A549 (cell line): ENCODE results near the gene RPS6KA2.

Experiments used
- CEBPB ChIP-seq, 2 experiments: fragments of >200 bp in 1 of 2; sonication (Bioruptor Twin) in 1 of 2; formaldehyde crosslinking in 1 of 2; IDR thresholded peaks; 2 replicates each; pipeline ENCODE4 v1.6.1; 2012 to 2016
- CHD4 ChIP-seq: fragments of 200-600 bp; sonication (generic); IDR thresholded peaks from 2 replicates; pipeline ENCODE4 v1.6.1; 2016; ENCODE audit warnings: antibody characterized with exemption, mild to moderate bottlenecking, borderline replicate concordance
- HOXA7 ChIP-seq: fragments of 250-450 bp; sonication (Bioruptor Pico); IDR thresholded peaks from 2 replicates; pipeline ENCODE4 v1.5.0; 2020; ENCODE audit warnings: mild to moderate bottlenecking, moderate library complexity
- HOXB13 ChIP-seq: fragments of 250-450 bp; sonication (Bioruptor Pico); IDR thresholded peaks from 2 replicates; pipeline ENCODE4 v1.5.0; 2020; ENCODE audit warnings: low read depth, mild to moderate bottlenecking, moderate library complexity
- KDM5A ChIP-seq: fragments of 200-600 bp; sonication (generic); IDR thresholded peaks from 2 replicates; pipeline ENCODE4 v1.6.1; 2016; ENCODE audit warnings: antibody characterized with exemption, mild to moderate bottlenecking
- MAFK ChIP-seq: fragments of 450-650 bp; IDR thresholded peaks from 2 replicates; pipeline ENCODE4 v1.6.1; 2014; ENCODE audit not compliant: partially characterized antibody
- RAD21 ChIP-seq, 2 experiments: fragments of >200 bp in 1 of 2; sonication (Bioruptor Twin) in 1 of 2; formaldehyde crosslinking in 1 of 2; IDR thresholded peaks in 1 of 2; conservative IDR thresholded peaks in 1 of 2; 2 replicates in 1 of 2; 3 replicates in 1 of 2; pipeline ENCODE4 v1.6.1; 2012 to 2018; ENCODE audit warnings: inconsistent platforms in 1 of 2
- RFX5 ChIP-seq: fragments of 450-650 bp; IDR thresholded peaks from 2 replicates; pipeline ENCODE4 v1.7.1; 2014; ENCODE audit warnings: antibody characterized with exemption, mild to moderate bottlenecking, moderate library complexity
- RNF2 ChIP-seq: fragments of 200-600 bp; sonication (generic); IDR thresholded peaks from 2 replicates; pipeline ENCODE4 v1.6.1; 2016; ENCODE audit warnings: low read depth, mild to moderate bottlenecking, antibody characterized with exemption, moderate library complexity, borderline replicate concordance
- TF ChIP-seq, protein P1 (sequence below): fragments of >200 bp; sonication (Bioruptor Twin); formaldehyde crosslinking; IDR thresholded peaks from 3 replicates; pipeline ENCODE4 v1.5.1; 2016

DNA sequence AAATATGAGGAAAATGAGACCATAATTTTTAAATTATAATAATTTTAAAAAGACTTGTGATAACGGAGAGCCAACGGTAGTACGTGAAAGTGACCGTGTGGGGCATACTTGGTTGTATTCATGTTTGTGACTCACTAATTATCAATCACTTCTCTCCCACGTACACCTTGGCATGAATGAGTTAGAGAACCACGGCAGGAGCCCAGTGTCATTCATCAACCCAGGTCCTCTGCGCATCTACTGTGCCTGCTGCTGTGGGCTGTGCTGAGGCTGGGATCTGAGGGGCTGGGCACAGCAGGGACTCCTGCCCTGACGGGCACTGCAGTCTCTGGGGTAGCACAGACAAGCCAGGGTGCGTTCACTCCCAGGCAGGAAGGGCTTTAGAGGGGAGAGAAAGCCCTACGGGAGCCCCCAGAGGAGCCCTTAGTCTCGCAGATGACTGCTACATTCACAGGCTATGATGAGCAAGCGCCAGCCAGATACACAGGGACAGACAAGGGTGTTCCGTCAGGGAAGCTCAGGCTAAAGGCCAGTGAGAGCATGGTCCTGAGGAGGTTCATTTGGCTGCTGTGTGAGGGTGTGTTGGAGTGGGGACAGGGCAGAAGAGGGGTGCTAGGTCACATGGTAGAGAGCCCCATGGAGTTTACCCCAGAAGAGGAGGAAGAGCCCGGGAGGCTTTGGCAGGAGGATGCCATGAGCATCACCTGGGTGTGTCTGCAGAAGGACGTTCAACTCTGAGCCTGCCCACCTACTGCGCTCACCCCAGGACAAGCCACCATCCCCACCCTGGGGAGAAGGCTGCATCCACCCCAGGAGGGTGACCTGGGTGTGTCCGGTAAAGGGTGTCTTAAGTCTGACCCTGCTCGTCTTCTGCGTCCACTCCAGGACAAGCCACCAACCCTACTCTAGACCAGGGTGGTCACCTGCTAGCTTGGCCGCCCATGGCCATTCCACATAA lies 8.2 kb upstream of the RPS6KA2 start:
- TF ChIP-seq RFX5 (no peak), RAD21 (conservative IDR thresholded peaks at IDR 0.05 in 1 of 2, IDR thresholded peaks at IDR 0.05 in 1 of 2) (no peak), MAFK (no peak), KDM5A (no peak), HOXA7 (CRISPR knock-in tag) (no peak), CHD4 (no peak), RNF2 (no peak), CEBPB (IDR thresholded peaks at IDR 0.05) (no peak), HOXB13 (CRISPR knock-in tag) (no peak)
- TF ChIP-seq, protein P1, sequence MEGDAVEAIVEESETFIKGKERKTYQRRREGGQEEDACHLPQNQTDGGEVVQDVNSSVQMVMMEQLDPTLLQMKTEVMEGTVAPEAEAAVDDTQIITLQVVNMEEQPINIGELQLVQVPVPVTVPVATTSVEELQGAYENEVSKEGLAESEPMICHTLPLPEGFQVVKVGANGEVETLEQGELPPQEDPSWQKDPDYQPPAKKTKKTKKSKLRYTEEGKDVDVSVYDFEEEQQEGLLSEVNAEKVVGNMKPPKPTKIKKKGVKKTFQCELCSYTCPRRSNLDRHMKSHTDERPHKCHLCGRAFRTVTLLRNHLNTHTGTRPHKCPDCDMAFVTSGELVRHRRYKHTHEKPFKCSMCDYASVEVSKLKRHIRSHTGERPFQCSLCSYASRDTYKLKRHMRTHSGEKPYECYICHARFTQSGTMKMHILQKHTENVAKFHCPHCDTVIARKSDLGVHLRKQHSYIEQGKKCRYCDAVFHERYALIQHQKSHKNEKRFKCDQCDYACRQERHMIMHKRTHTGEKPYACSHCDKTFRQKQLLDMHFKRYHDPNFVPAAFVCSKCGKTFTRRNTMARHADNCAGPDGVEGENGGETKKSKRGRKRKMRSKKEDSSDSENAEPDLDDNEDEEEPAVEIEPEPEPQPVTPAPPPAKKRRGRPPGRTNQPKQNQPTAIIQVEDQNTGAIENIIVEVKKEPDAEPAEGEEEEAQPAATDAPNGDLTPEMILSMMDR = no peak
